Liver (tissue), 3 donors: ENCODE measurements around the gene BMP8A.

Experiments
- HNF4A ChIP-seq, 2 donors: conservative IDR thresholded peaks; 2 replicates each; pipeline ENCODE4 v1.6.1; 2016; ENCODE audit warnings: antibody characterized with exemption in 2 of 2, mild to moderate bottlenecking in 2 of 2
- JUND ChIP-seq, 2 donors: IDR thresholded peaks; 2 replicates each; pipeline ENCODE4 v1.6.1; 2016; ENCODE audit warnings: antibody characterized with exemption in 2 of 2
- RAD21 ChIP-seq, 2 donors: IDR thresholded peaks; 2 replicates each; pipeline ENCODE4 v1.6.1; 2016; ENCODE audit warnings: antibody characterized with exemption in 2 of 2, mild to moderate bottlenecking in 2 of 2
- SP1 ChIP-seq: IDR thresholded peaks from 2 replicates; pipeline ENCODE4 v1.6.1; 2018; ENCODE audit warnings: antibody characterized with exemption, mild to moderate bottlenecking
- TF ChIP-seq, protein P1 (sequence below): fragments of 150-350 bp; IDR thresholded peaks from 2 replicates; pipeline ENCODE4 v1.5.1; 2017; ENCODE audit warnings: improper control_type of control experiment, low read depth, low read length; ENCODE audit not compliant: missing input control
- donor health status: healthy.
- donor health status: healthy.

DNA sequence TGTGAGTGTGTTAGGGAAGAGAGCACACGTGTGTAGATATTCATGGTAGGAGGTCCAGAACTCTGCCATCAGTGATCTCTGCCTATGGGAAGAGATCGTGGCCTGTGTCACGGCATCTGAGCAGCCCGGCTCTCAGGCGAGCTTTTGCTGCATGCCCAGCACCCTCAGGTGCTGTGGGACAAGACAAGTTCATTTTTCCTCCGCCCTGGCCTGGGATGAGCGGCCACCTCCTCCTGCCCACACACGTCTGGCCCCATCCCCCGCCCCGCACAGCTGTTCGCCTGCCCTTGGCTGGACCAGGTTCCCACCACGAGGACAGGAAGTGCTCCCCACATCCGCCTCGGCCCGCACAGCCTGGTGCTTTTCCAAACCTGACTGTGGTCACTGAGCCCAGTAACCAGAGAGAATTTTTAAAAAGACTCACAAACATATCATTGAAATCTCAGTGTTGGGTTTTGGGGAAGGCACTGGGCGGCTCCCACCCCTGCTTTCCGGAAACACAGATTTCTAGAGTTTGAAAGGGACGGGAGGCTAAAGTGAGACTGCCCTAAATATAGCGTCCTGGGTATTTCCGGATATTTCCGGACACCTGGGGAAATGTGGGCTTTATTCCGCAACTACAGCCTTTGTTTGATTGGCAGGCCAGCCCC, 18.0 kb downstream of the BMP8A start:
- TF ChIP-seq RAD21 (IDR thresholded peaks at IDR 0.05), result no peak
- TF ChIP-seq SP1, result no peak
- TF ChIP-seq, protein P1, sequence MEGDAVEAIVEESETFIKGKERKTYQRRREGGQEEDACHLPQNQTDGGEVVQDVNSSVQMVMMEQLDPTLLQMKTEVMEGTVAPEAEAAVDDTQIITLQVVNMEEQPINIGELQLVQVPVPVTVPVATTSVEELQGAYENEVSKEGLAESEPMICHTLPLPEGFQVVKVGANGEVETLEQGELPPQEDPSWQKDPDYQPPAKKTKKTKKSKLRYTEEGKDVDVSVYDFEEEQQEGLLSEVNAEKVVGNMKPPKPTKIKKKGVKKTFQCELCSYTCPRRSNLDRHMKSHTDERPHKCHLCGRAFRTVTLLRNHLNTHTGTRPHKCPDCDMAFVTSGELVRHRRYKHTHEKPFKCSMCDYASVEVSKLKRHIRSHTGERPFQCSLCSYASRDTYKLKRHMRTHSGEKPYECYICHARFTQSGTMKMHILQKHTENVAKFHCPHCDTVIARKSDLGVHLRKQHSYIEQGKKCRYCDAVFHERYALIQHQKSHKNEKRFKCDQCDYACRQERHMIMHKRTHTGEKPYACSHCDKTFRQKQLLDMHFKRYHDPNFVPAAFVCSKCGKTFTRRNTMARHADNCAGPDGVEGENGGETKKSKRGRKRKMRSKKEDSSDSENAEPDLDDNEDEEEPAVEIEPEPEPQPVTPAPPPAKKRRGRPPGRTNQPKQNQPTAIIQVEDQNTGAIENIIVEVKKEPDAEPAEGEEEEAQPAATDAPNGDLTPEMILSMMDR, result no peak
- no peak for TF ChIP-seq HNF4A (conservative IDR thresholded peaks at IDR 0.05)
- TF ChIP-seq JUND (IDR thresholded peaks at IDR 0.05), result no peak
